Measurements from ENCODE around the gene NCOA3.

NCOA3 gene

DNA sequence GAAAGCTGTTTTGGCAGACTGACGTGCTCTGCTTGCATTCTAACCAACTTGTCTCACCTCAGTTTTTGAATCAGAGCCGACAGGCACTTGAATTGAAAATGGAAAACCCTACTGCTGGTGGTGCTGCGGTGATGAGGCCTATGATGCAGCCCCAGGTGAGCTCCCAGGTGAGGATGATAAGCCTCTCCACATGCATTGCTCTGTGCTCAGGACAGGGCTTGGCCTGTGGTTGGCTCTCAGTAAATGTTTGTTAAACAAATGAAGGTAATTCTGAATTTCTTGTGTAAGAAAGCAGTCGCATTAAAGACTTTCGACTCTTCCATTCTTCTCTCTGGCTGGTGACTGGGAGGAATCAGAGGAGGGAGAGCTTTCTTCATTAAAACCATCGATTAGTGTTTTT lies 147.3 kb downstream of the NCOA3 start:
- DNase-seq (ENCODE audit: low spot score) = no peak
- POLR2A ChIA-PET (ENCODE audit: low non-redundant PET) = interaction anchor here (0.5 kb wide), 1 partner anchor 9 kb away, joined by 3 read pairs; no protein-coding TSS in a partner anchor
- no peak for TF ChIP-seq CTCF (conservative IDR thresholded peaks at IDR 0.05; ENCODE audit: low read depth)
- CTCF ChIA-PET = interaction anchor here (3.8 kb wide), 1 partner anchor 15 kb away, joined by 22 read pairs; no protein-coding TSS in a partner anchor
- H3K27ac ChIP-seq = peak overlapping the region; percentile 41

DNA sequence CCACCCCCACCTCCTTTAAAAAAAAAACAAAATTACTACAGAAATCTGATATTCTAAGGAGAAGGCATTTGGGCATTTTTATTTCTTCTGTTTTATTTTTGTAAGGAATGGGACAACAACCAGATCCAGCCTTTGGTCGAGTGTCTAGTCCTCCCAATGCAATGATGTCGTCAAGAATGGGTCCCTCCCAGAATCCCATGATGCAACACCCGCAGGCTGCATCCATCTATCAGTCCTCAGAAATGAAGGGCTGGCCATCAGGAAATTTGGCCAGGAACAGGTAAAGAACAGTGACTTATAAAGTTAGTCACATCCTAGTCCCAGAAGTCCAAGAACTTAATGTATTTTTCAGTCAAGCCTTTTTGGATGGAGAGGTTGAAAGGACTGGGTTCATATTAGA lies 150.6 kb downstream of the NCOA3 start:
- no peak for DNase-seq (ENCODE audit: low spot score)
- TF ChIP-seq CTCF (conservative IDR thresholded peaks at IDR 0.05; ENCODE audit: low read depth) = no peak
- POLR2A ChIA-PET (ENCODE audit: low non-redundant PET) = no interaction called here
- CTCF ChIA-PET = no interaction called here
- no peak overlapping the region for H3K27ac ChIP-seq

GRCh38 chr20:47652794-47653193 lies 151.1 kb downstream of the NCOA3 start:
- DNase-seq (ENCODE audit: low spot score) = no peak
- no peak overlapping the region for H3K27ac ChIP-seq
- ChIA-PET POLR2A (ENCODE audit: low non-redundant PET) (no interaction called here), CTCF (interaction anchor here (0.6 to 1.4 kb wide), 2 partner anchors 10 to 447 kb away, joined by 3 to 7 read pairs; no protein-coding TSS in a partner anchor)
- no peak for TF ChIP-seq CTCF (conservative IDR thresholded peaks at IDR 0.05; ENCODE audit: low read depth)

- DNase-seq (ENCODE audit: low spot score) = no peak
- TF ChIP-seq CTCF (conservative IDR thresholded peaks at IDR 0.05; ENCODE audit: low read depth) = no peak
- ChIA-PET CTCF (interaction anchor here (0.7 to 1.5 kb wide), 3 partner anchors 9 to 1026 kb away, joined by 3 to 7 read pairs (median 4); no protein-coding TSS in a partner anchor), POLR2A (ENCODE audit: low non-redundant PET) (no interaction called here)
- H3K27ac ChIP-seq = no peak overlapping the region
Observed at GRCh38 chr20:47653869-47654268, 152.2 kb downstream of the NCOA3 start.

GRCh38 chr20:47654370-47654769 lies 152.7 kb downstream of the NCOA3 start:
- no peak for DNase-seq (ENCODE audit: low spot score)
- H3K27ac ChIP-seq = no peak overlapping the region
- ChIA-PET POLR2A (ENCODE audit: low non-redundant PET) (no interaction called here), CTCF (interaction anchor here (0.7 to 1.5 kb wide), 4 partner anchors 9 to 1025 kb away, joined by 3 to 7 read pairs (median 4); no protein-coding TSS in a partner anchor)
- TF ChIP-seq CTCF (conservative IDR thresholded peaks at IDR 0.05; ENCODE audit: low read depth) = no peak

DNA sequence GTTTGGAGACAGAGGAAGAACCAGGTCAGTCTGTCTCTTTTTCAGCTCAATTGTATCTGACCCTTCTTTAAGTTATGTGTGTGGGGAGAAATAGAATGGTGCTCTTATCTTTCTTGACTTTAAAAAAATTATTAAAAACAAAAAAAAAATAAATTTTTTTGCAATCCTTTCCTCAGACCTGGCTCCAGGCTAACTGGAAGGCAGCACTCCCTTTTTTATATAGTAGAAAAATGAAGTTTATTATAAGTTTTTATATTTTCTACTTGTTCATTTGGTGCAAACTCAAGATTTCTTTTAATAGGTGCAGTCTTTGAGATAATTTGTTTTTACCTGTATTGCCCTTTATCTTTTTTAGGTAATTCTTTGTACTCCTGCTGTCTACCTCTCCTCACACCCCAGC lies 153.9 kb downstream of the NCOA3 start:
- TF ChIP-seq CTCF (conservative IDR thresholded peaks at IDR 0.05; ENCODE audit: low read depth) = no peak
- no peak for DNase-seq (ENCODE audit: low spot score)
- no peak overlapping the region for H3K27ac ChIP-seq
- POLR2A ChIA-PET (ENCODE audit: low non-redundant PET) = no interaction called here
- CTCF ChIA-PET = interaction anchor here (0.6 kb wide), 2 partner anchors 870 to 980 kb away, joined by 3 to 6 read pairs; no protein-coding TSS in a partner anchor
